Activated CD4-positive, alpha-beta T cell treated with anti-CD3 and anti-CD28 coated beads for 4 hours (primary cell): ENCODE results near the gene AFDN.

Source experiments
- DNase-seq, 2 donors: peaks; one replicate each; pipeline ENCODE4 v3.0.0-alpha.2; 2020

The AFDN gene

GRCh38 chr6:167826896-167827582 lies at the start of gene AFDN:
Gene AFDN (plus strand): TSS chr6:167826911. CDS start chr6:167827133, 222 bp downstream.
- DNase-seq: no peak

DNA sequence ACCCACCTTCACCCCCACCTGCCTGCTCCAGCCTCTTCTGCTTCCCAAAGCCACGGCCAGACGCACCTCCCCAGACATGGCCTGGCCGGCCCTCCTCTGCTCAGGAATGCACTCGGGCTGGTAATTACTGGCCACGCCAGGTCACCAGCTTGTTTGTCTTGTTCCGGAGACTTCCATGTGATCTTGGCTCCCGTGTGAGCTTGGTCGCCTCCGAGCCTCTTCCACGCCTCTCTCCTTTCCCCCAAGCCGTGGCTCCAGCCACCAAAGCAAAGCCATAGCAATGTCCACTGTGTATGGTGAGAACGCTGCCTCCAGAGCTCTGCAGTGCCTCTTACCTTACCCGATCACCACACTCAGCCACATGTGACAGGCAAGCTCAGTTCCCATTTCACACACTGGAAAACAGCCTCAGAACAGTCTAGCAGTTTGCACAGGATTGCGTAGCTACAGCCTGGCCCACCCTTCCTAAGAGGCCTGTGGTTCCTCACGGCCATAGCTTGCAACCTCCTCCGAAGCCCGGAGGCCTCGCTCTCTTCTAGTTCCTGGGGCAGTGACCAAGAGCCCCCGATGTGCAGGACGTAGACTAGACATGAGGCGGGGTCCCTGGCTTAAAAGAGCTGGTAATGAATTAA lies 48.1 kb upstream of the AFDN start:
- DNase-seq: no peak

GRCh38 chr6:167779129-167779992 lies 47.4 kb upstream of the AFDN start:
- no peak for DNase-seq

- DNase-seq: no peak
Measured at GRCh38 chr6:167779993-167780655, 46.6 kb upstream of the AFDN start.

DNA sequence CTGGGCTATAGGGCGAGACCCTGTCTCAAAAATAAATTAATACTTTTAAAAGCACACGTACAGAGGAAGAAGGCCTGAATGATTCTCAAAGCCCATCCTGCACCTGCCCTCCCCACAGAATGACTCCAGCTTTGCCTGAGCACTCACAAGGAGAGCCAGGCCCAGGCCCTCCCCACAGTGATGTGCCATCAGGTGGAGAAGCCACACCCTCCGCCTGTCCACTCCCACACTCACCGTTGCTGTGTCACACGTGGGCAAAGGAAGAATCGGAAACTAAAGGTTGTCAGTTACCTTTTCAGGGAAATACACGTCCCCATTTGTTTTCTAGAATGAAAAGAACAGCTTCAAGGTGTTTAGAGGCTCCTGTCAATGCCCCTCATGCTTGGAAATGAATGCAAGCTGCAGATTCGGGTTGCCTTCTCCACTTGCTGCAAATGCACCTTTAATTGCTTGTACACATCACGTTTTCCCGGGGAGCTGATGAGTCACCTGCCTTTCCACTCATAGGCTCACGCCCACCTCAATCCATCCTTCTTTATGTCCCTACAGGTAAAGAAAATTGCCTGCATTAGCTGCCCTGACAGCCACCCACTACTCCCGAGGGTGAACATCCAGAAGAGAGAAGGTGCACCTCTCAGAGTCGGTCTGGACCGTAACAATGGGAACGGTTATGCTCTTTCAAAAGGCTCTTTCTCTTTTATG lies 45.5 kb upstream of the AFDN start:
- DNase-seq: no peak

- no peak for DNase-seq
Measured at GRCh38 chr6:167781868-167782267, 44.8 kb upstream of the AFDN start.

DNA sequence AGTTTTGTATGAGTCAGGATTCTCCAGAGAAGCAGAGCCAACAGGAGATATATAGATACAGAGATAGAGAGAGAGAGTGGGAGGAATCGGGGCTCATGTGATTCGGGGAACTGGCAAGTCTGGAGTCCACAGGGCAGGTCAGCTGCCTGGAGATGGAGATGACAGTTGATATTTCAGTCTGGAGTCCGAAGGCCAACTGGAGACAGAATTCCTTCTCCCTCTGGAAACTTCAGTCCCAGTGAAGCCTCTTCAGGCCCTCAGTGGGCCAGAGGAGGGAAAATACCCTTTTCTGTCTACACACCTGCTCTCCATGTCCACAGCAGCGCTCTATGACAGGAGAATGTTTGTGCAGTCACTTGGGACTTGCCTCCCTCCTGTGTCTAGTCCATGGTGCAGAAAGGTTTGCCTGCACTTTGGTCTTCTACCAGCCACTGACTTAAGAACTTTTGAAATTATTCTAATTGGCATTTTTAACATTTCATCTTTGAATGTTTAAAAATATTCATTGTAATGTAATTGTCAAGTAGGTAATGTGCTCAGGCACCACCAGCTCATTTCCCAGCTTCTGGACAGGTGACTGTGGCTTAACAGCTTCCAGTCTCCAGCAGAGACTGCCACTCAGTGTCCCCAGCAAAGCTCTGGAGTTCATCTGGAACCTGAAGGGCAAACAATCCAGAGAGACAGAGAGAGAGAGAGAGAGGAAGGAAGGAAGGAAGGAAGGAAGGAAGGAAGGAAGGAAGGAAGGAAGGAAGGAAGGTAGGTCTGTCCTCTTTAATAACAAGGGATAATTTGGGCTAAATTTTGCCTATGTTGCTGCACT lies 43.8 kb upstream of the AFDN start:
- no peak for DNase-seq

GRCh38 chr6:167786853-167787675 lies 39.6 kb upstream of the AFDN start:
- no peak for DNase-seq

DNA sequence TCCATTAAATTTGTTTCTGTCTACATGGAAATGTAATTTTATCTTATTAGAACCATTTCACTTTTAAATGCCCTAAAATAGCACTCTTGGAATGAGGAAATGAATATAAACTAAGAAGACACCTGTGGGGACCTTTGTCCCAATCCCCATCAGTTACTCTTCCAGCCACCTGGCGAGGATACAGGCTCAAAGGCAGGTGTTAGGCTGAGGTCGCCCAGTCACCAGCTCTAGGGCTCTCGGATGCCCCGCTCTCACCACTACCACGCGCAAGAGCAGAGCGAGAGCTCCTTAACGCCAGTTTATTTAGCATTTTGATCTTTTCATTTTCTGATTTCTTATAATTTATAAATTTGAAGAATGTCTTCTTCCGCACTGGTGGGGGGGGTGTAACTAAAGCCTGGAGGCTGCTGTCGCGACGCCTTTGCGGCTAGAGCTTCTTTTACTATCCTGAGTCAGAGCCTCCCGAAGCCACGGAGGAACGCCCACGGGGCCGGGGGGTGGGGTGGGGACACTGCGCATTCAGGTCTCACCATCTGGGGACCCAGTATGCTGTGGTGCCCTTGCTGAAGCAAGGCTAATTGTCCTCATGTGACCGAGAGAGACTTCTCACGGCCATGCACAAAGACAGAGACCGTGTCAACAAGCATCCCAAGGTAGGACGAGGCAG lies 38.7 kb upstream of the AFDN start:
- DNase-seq: no peak

- DNase-seq: no peak
Measured at GRCh38 chr6:167788563-167788903, 38.2 kb upstream of the AFDN start.

- no peak for DNase-seq
Measured at GRCh38 chr6:167789358-167789757, 37.4 kb upstream of the AFDN start.

- no peak for DNase-seq
Measured at GRCh38 chr6:167791091-167791779, 35.5 kb upstream of the AFDN start.

- DNase-seq: no peak
Measured at GRCh38 chr6:167791780-167792478, 34.8 kb upstream of the AFDN start.

DNA sequence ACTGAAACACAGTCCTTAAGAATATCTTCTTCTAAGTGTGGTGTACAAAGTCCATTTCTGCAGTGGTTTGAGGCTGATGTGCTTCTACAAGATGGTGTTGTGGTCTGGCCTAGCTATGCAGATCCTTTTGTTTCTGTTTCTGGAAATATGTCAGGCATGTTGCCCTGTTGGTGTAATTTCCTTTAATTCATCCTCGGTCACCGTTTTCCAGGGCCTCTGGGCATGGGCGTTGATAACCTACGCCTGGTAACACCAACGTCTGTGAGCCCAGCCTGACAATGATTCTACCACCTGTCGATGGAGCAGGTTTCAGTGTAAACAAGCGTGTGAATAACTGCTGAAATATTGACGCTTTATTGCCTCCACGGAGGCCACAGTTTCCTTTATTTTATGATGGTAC lies 33.3 kb upstream of the AFDN start:
- DNase-seq: no peak

DNA sequence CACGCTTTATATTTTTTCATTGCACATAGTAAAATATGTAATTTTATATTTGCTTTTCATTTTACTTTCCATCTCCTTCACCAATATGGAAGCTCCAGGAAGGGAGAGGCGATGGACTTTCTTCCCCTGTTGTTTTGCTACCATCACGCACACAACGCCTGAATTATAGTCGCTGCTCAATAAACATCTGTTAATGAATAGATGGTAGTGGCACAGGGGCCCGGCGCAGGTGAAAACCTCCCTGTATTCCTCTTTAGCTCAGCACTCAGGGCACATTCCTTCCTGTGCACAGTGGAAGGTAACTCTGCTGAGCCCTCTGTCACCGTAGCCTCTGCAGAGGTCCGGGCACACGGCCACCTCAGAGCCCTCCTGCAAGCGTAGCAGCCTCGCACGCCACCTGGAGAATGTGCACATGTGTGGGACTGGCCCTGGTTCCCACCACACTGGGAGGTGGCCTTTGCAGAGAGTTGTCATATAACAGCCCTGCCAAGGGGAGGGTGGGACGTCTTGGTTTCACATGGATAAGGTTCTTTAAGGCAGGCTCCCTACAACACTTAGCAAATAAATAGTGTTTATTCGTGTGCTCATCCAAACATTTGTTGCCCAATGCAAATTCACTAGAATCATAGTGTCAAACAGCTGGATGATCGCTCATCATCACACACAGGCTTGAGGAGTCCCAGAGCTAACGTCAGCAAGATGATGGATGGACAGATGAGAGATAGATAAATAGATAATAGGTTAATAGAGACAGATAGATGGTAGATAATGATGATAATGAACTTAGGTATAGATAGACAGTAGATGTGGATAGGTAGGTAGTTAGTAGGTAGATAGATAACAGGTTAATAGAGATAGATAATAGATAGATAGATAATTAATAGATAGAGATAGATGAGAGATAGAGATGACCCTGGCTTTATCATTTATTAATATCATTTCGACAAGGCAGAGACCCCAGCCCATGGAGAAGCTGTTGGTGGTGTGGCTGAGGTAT lies 32.3 kb upstream of the AFDN start:
- no peak for DNase-seq

DNA sequence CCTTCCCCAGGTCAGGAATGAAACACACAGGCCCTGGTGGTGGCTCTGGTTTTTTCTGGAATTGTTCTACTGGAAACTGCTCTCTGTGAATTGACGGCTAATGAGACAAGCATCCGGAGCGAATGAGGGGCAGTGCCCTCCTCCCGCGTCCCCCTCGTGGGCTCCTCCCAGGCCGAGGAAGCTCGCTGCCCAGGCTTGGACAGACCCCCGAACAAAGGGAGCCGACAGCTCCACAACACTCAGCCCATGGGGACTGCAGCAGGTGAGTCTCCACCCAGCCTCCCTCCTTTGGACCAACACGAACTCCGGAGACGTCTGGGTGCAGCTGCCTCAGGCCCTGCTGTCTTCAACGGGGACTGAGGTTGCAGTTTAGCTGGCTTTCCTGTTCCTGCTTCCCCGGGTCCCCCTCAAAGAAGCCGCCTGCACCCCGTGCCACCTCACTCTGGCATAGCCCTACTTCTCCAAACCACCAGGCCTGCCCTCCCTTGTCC lies 31.3 kb upstream of the AFDN start:
- no peak for DNase-seq

- no peak for DNase-seq
Measured at GRCh38 chr6:167795874-167796191, 30.9 kb upstream of the AFDN start.
